Inferior parietal cortex (tissue), 1 donor: Measurements from ENCODE around the gene IKZF2.

Experiments
- DNase-seq: peaks from one replicate; pipeline ENCODE4 v3.0.0-alpha.2; 2016; ENCODE audit errors: extremely low spot score

The IKZF2 gene

DNA sequence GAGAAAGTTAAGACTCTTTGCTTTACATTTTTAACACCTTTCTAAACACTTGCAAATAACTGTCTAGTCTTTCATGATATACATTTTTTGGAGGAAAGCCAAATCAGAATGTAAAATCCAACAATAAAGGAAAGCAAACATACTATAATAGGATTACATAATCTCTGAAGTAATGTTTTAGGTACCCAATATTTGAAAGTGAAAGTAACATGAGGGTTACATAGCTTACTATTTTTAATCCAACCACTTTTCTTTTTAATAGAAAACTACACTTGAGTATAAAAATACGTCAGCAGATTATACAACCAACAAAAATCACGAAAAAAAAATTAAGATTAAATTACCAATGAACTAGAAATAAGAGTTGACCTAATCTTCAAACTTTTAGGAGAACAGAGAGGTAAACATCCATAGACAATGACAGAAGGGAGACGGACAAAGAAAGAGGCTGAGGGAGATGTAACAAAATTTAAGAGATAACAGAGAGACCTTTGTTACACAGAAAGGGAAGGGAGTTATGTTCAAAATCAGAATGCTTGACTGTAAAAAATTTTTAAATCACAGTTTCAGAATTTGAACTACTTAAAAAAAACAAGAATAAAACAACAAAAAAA lies 150.0 kb downstream of the IKZF2 start:
- no peak for DNase-seq

DNA sequence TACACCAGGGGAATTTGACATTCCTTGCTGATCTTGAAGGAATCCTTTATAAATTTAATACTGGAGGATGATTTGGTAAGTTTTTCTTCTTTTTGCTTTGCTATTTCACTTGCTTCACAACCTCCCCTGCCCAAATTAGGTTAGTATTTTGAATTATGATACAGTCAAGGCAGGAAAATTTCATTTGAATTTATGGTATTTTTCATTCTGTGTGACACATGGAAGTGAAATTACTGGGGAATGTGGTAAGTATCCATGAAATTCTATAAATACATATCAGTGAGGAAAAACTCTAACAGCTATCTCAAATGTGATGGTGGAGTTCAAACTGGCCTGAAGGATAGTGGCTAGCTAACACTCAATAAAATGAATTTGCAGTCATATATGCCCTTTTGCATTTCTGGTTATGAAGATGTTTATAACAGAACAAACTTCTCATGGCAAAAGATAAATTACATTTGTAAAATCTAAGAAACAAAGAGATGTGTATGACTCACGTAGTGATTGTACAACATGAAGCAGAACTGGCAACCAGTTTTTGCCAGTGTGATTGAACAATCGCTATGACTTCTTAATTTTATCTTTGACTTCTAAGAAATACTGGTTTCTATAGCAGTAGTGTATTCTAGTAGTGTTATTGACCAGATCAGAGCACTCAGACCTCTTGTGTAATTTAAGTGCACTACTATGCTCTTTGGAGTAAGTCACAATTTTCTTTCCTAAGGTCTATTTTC lies 152.6 kb downstream of the IKZF2 start:
- DNase-seq, result no peak

DNA sequence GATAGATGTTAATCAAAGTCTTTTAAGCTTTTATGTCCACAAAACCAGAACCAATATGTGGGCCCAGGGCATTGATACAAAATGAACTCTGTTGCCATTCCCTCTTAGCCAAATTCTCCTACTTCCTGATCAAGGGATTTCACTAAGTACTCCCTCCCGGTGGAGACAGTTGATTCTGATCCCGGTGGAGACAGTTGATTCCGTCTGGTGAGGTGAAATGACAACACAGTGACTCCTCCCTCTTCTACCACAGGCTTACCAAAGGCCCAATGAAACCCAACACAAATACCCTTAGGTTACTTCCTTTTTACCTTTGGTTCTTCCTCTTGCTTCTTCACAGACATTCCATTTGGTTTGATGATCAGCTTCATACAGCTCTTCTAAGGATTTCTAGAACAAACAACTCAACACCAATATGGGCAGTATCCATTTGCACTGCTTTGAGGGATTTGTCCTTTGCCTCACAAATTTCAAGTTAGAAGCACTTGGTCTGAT lies 153.8 kb downstream of the IKZF2 start:
- no peak for DNase-seq

DNA sequence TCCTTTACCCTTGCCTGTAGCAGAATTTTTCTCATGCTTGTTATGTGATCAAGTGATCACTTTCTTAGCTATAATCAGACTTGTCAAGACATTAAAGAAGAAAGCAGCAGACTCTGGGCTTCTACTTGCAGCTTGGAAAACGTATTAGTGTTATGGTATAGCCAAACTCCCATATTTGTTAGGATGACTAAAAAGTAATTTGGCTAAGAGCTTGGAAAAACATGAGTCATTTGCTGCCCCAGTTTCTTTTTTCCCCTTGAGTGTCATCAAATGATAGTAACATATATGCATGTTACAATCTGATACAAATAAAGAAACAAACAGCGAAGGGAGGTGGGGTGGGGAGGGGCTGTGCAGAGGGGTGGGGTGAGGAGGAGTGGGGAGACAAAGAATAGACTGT lies 155.5 kb downstream of the IKZF2 start:
- DNase-seq, result no peak

DNA sequence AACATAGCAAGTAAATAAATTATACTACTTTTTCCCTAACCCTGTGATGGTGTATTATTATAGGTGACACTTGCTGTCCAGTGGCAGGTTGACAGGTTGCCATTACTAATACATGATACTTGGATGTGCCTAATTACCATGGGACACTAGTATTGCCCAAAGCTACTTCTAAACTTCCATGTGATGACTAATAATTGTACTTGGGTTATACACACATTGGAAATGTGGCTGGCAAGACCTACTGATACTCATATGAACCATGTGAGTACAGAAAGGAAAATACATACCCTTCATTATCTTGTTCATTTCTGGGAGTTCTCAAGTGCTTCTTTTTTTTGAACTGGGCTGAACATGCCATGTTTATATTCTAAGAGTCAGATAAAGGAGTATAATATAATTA lies 156.4 kb downstream of the IKZF2 start:
- no peak for DNase-seq

DNA sequence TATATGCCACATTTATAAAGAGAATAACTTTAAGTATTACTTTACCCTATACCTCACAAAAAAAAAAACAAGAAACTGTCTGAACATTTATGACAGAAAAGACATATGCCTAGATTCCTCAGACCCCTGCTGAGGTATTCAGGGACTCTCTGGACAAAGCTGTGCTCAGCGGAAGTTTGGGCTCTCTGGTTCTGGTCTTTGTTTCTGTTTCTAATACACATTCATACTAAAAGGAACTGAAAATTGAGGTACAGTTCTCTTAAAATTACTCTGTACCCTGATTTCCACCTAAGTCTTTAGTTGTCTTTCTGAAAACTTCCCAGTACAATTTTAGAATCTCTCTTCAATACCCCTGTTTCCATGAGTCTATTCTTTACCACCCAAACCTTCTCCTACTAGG lies 160.3 kb downstream of the IKZF2 start:
- no peak for DNase-seq

DNA sequence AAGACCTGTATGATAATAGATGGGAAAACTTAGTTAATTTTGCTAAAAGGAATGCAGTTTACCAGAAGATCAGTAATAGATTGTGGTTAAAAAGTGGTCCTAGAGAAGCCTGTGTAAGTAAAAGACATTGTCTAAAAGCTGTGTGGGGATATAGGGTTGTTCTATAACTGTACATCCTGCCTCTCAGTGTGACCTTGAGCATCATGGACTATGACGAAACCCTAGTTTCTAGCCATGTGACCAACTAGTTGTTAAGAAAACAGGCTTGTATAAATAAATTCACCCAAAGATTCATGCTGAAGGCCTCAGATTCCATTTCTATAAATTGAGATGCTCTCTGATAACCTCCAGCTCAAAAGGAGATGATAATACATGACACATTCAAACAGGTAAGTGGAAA lies 160.7 kb downstream of the IKZF2 start:
- no peak for DNase-seq

DNA sequence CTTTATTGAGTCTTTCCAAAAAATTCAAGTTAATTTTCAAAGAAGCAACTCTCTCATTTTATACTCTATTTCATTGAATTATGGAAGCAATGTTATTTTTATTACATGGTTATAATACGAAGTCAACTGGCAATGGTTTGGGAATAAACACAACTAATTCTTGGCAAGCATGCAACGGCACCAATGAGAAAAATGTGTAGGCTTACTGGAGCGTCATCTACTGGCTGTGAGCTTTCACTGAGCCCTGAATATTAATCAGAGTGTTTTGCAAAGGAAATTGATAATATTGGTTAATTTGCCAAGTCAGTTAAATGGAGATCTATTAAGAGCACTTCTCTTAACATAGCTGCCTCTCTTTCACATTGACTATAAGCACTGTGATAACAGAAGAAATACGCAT lies 163.9 kb downstream of the IKZF2 start:
- DNase-seq, result no peak

DNA sequence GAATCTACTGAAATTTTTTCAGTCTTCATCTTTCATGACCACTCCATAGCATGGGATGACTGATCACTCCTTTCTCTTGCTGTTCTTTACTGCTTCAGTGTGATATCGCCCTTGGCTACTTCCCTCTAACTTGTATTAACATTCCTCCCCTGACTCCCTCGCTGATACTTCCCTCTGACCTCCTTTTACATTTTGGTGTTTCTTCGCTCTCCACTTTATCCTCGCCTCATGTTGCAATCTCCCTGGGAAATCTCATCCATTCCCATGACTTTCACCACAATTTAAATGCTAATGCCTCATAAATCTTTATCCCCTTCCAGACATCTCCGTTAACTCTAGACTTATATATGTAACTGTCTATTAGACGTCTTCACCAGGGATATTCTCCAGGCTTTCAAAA lies 167.3 kb downstream of the IKZF2 start:
- no peak for DNase-seq

DNA sequence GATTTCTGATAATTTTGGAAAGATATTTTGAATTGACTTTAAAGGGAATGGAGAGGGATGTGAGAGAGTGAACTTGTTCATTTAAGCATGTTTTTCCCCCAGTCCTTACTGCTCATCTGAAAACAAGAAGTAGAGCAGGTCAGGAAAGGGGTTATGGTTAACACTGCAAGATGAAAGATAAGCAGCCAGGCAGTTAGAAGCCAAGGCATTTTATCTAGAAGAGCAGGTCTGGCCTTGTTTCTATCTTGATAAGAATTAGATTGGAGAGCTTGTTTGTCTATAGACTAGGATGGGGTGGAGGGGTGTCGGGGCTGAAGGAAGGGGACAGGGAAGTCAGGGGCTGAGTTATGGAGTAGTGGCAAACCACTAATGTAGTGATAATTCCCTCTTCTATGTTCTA lies 171.6 kb downstream of the IKZF2 start:
- no peak for DNase-seq

DNA sequence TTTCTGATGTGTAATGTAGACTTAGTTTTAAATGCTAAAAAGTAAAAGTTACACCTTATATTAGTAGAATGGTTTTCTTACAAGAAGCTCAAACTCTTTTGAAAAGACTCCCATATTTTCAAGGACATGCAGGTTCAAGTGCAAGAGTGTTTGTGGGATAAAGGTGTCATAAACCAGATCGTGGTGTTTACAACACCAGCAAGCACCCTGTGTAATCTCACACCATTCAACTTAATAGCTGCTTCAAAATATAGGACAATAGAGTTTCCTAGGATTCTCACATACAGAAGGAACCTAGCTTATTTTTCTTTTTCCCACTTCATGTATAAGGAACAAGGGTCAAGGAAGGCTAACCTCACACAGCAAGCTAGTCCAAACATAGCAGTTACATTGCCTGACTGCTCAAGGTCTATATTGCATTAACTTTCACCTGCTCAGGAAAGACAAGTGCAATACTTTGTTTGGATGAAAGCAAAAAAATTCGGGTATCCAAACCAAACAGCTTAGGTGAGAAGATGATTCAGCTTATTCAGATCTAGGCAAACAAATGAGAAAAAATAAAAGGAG lies 172.3 kb downstream of the IKZF2 start:
- DNase-seq, result no peak

DNA sequence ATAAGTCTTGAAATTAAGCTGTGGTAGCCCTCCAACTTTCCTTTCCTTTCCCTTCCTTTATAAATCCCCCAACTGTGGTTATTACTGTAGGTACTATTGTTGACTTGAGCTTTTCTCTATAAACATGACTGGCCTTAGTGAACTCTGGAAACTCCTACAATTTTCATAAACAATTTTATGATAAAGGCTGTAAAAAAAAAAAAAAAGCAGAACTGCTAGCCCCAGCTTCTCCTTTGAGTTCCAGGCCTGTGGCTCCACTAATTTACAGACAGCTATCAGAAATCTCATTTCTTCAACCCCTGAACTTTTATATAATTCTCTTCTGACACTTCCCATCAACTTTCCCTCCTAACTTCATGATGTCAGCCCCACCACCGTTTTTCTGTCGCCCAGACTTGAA lies 174.3 kb downstream of the IKZF2 start:
- no peak for DNase-seq

DNA sequence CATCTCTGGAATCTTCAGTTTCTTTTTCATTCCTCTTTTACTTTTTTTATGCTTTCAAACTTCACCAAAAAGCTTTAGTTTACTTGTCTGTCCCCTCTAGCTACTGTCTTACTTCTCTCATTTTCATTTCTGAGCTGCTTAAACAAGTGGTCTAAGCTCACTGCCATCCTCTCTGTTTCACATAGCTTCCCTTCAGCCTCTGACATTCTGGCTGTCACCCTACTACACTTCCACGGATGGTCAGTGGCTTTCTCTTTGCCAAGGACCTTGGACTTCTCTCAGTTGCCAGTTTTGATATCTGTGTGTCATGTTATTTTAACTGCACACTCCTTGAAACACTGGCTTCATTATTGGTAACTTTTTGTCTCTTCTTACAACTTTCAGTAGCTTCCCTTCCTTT lies 176.1 kb downstream of the IKZF2 start:
- no peak for DNase-seq

DNA sequence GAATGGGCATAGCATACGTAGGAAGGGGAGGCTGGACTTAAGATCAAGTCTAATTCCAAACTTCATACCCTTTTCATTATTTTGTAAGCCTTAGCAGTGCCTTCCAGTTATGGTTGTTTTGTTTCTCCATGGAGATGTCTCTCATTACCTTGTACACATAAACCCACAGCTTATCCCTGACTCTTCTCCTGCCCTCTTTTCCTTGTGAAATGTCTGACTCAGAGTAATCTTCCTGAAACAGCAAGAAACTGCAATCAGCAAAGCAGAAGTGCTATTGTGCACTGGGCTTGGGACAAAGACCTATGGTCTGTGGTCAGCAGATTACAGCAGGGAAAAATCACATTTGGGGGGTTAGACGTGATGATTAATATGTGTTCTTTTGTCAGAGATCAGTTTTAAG lies 176.7 kb downstream of the IKZF2 start:
- no peak for DNase-seq

DNA sequence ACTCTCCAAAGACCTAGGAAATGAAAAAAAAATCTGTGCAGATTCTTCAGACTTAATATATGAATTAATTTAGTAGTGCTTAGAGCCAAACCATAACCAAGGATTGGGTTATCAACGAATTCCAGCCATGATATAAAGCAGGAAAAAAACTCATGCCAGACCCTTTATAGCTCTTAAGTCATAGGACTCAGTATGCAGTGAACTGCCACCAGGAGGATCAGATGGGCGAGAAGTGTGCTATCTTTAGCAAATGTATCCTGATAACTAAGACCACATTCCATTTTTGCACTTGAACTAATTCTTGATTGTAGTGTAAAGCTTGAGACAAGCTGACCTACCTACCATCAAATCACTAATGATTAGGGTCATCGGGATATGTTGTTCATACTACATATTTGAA lies 178.1 kb downstream of the IKZF2 start:
- no peak for DNase-seq

DNA sequence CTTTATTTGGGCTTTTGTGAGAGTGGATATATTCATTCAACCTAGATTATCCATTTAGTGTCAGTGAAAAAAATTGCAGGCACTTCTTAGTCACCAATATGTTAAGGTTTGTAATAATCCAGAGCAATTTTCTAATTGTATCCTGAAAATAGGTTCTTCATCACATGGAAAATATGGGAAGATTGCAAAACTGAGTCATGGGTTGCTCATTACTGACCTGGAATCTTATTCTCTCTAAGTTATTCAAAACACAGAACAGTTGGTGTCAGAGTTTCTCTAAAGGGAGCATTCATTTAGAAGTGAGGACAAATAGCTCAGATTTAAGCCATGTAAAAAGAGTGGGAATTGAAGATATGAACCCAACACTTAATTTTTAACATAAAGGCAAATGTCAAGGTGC lies 181.3 kb downstream of the IKZF2 start:
- no peak for DNase-seq

DNA sequence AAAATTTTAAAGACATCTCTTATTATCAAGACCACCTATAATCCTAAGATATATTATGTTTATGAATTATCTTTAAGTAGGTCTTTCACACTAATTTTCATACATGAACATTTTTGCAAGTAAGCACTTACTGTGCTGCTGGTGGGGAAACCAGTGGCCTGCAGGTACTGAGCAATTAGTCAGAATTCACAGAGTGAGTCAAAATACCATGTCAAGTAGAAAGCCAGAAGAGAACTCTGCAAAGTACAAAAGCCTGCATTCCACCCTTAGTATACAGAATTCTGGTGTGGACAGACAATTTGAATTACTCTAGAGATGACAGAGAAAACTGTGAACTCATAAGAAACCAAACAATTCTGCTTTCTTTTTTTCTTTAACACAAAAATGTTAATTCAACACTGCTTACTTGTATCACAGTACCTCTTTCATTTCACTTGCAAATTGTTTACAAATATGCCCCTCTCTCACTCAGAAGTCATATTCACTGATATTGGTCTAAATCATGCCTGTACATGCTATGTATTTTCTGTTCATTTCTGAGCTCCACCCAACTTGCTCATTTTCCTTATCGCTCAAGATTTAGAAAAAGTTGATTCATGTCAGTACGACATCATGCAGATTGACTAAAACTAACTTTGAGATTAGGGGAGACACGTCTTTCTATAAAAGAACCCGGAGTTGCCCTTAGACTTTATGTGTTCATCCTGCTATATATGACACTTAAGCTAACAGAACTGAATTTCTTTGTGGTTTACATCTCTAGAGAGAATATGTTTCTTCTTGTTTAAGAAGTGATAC lies 182.9 kb downstream of the IKZF2 start:
- no peak for DNase-seq

DNA sequence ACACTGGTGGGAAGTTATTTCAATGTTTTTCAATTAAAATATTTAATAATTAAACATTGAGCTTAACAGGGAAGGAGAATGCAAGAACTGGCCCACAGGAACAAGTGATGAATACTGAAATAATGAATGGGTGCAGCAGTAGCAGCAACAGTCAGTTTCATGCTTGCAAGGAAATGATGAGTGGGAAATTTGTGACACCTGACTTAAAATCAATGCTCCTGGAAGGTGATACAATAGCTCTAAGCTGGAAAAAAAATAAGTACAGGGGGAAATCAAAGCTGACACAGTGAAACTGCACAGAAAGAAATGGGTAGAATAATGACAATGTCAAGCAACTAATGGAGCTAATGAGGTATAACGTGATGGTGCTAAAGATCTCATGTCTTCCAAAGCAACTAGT lies 184.5 kb downstream of the IKZF2 start:
- DNase-seq, result no peak

DNA sequence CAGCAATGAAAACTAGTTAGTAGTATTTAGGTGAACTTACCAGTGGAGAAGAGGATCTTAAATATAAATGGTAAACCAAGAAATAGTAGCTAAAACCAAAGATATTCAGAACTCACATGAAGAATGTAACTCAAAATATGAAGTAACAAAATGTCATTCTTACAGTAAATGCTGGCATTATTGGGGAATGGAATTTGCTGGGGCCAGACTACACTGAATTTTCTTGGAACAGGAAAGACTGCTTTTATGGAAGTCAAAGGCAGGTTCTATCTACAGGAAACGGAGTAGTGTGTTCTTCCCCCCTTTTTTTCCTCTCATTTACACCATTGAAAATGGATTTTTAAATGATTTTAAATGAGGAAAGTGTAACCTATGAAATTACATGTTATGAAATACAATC lies 188.7 kb downstream of the IKZF2 start:
- no peak for DNase-seq

DNA sequence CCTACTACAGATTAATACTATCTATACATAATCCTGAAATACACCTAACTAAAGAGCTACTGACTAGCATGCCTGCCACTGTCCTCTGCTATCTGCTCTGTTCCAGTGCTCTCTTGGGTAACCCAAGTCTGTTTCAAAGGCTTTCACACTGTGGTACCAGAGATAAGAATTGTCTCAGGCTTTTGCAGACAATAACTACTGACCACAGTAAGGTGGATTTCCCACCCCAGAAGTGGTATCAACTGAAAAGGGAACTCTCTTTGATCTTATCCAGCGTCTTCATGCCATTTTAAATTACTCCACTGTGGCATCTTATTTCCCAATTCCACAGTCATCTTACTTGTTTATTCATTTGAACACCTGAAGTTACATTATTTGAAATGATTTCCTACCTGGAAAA lies 190.2 kb downstream of the IKZF2 start:
- DNase-seq, result no peak

DNA sequence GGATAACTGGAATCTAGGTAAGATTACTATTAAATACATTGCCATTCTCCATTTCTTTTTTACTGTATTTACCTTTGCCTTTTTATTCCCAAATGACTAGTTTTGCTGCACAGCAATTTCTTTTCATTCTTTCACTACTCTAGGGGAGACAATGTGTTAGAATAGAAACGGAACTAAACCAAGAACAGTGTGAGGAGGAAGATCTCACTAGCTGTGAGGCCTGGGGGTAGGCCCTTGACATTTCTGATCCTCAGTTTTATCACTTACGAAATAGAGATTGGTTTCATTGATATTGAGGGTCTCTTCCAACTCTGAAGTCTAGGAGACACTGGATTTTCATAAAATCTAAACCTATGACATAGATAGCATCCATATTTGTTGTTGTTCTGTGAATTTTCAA lies 191.1 kb downstream of the IKZF2 start:
- DNase-seq, result no peak

DNA sequence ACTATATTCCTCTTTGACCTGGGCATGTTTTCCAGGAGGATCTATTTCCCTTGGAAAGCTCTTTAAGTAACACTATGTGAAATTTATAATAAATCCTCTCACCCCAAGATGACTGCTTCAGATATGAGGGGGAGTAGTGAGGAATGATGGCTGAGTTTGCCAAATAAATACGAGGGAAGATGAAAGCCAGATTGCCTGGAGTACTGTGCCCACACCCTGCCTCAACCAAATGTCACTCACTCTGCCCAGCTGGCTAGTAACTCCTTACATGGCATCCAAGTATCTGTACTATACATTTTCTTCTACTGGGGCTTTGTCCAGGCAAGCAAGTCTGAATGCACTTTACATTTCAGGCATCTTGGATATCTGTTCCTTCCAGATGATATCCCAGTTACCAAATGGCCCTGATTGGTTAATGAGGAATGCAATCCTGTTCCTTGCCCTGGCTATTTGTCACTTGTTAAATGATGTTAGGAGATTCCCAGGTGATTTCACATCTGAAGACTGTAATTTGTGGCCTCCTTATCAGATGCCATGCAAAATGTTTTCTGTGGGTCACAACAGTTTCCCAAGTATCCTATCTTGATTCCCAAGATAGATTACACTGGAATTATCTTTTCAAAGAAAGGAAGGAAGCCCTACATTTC lies 191.8 kb downstream of the IKZF2 start:
- DNase-seq, result no peak
